PFSK-1 (cell line): ENCODE measurements around the gene MMP2.

Source experiments
- POLR2AphosphoS5 ChIP-seq: IDR thresholded peaks from 2 replicates; pipeline ENCODE4 v1.6.1; 2012; ENCODE audit warnings: low read depth, mild to moderate bottlenecking, control low read depth, low read length, moderate library complexity
- SIN3A ChIP-seq: IDR thresholded peaks from 2 replicates; pipeline ENCODE4 v1.6.1; 2012; ENCODE audit warnings: mild to moderate bottlenecking, low read length, moderate library complexity, borderline replicate concordance; ENCODE audit not compliant: insufficient read depth
- TAF1 ChIP-seq: IDR thresholded peaks from 2 replicates; pipeline ENCODE4 v1.6.1; 2012; ENCODE audit warnings: low read length, control low read depth, borderline replicate concordance; ENCODE audit not compliant: insufficient read depth
- TF ChIP-seq, protein P1 (sequence below), 2 experiments: IDR thresholded peaks; 2 replicates each; pipeline versions ENCODE4 v1.6.1 to v1.8.0; 2011 to 2012; ENCODE audit warnings: low read depth in 2 of 2, low read length in 2 of 2, control low read depth in 1 of 2, inconsistent platforms in 1 of 2, mild to moderate bottlenecking in 1 of 2, moderate library complexity in 1 of 2; ENCODE audit not compliant: insufficient read depth in 1 of 2

DNA sequence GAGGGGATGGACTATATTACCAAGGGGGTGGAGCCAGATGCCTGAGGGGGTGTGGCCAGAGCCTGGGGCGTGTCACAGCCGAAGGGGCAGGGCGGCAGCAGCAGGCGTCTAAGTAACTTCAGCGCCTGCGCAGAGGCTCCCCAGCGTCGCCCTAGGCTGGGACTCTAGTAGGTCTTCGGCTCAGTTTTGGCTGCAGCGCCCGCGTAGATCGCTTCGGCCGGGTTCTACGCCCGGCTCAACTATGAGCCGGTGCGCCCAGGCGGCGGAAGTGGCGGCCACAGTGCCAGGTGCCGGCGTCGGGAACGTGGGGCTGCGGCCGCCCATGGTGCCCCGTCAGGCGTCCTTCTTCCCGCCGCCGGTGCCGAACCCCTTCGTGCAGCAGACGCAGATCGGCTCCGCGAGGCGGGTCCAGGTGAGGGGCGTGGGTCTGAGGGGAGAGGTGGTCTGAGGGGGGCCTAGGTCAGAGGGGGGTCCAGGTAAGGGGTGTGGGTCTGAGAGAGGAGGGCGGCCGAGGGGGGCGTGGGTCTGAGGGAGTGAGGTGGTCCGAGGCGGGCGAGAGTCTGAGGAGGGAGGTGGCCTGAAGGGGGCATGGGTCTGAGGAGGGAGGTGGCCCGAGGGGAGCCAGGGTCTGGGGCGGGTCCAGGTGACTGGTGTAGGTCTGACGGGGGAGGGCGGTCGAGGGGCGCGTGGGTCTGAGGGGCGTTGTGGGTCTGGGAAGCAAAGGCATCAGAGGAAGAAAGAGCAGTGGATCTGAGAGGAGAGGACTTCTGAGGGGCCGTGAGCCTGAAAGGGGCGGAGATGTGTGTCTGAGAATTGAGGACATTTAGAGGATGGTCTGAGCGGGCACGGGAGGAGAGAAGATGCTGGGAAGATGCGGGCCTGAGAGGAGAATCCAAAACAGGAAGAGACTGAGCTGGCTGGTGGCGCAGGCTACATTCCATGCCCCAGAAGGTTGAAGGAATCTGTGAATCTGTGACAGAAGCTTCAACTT lies 30.2 kb downstream of the MMP2 start, which contains the start of gene LPCAT2:
- TF ChIP-seq SIN3A = no peak
- TF ChIP-seq, protein P1, sequence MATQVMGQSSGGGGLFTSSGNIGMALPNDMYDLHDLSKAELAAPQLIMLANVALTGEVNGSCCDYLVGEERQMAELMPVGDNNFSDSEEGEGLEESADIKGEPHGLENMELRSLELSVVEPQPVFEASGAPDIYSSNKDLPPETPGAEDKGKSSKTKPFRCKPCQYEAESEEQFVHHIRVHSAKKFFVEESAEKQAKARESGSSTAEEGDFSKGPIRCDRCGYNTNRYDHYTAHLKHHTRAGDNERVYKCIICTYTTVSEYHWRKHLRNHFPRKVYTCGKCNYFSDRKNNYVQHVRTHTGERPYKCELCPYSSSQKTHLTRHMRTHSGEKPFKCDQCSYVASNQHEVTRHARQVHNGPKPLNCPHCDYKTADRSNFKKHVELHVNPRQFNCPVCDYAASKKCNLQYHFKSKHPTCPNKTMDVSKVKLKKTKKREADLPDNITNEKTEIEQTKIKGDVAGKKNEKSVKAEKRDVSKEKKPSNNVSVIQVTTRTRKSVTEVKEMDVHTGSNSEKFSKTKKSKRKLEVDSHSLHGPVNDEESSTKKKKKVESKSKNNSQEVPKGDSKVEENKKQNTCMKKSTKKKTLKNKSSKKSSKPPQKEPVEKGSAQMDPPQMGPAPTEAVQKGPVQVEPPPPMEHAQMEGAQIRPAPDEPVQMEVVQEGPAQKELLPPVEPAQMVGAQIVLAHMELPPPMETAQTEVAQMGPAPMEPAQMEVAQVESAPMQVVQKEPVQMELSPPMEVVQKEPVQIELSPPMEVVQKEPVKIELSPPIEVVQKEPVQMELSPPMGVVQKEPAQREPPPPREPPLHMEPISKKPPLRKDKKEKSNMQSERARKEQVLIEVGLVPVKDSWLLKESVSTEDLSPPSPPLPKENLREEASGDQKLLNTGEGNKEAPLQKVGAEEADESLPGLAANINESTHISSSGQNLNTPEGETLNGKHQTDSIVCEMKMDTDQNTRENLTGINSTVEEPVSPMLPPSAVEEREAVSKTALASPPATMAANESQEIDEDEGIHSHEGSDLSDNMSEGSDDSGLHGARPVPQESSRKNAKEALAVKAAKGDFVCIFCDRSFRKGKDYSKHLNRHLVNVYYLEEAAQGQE (IDR thresholded peaks at IDR 0.05; ENCODE audit: insufficient read depth in 1 of 2, low read depth in 2 of 2, low read length in 2 of 2) = no peak
- TF ChIP-seq TAF1 = no peak
- peak; percentile 58; the same call in 1 of the 2 replicates for TF ChIP-seq POLR2AphosphoS5
